Measurements from ENCODE around the gene C2orf15. TPM values are rescaled to one million over a fixed set of nuclear protein-coding genes. Genes with fewer than 3 reads are reported as not detected.

The C2orf15 gene
- total and polyA plus RNA-seq, 12 donors: 0.35 to 2.2 (median 1.1) TPM; not detected in 1

- no peaks in the 10 kb centered on the region for H3K36me3 ChIP-seq (replicated peaks in 1 of 2)
- no peak overlapping the region for H3K4me3 ChIP-seq
- no peaks in the 10 kb centered on the region for H3K9me3 ChIP-seq (replicated peaks in 1 of 3)
- TF ChIP-seq CTCF (IDR thresholded peaks at IDR 0.05): no peak
- TF ChIP-seq POLR2A (IDR thresholded peaks at IDR 0.05): no peak
- no peak for DNase-seq
- no peaks in the 10 kb centered on the region for H3K27me3 ChIP-seq
- intact Hi-C loops (cut with DNase I): loop anchor here in 1 of 2 donors (10.0 kb wide), 1 partner anchor 152 kb away; the partner anchor contains the start of genes EIF5B and TXNDC9
- no peak overlapping the region for H3K27ac ChIP-seq
- H3K4me1 ChIP-seq (replicated peaks in 1 of 2): peaks cover 22 to 43% of the 10 kb centered on the region in 2 donors
- WGBS, 4 donors: 94 to 98% (median 96%) methylated on average over 3 of the region's 3 CpGs
Measured at GRCh38 chr2:99183025-99183424, 41.5 kb downstream of the C2orf15 start.

- intact Hi-C loops (cut with DNase I): loop anchor here in 1 of 2 donors (10.0 kb wide), 1 partner anchor 150 kb away; the partner anchor contains the start of genes EIF5B and TXNDC9
- Histone ChIP-seq H3K36me3 (replicated peaks in 1 of 2) (peaks cover 0 to 13% of the 10 kb centered on the region in 2 donors), H3K4me1 (replicated peaks in 1 of 2) (peaks cover 15 to 31% of the 10 kb centered on the region in 2 donors), H3K9me3 (replicated peaks in 1 of 3) (no peaks in the 10 kb centered on the region), H3K27ac (no peak overlapping the region), H3K27me3 (no peaks in the 10 kb centered on the region), H3K4me3 (no peak overlapping the region)
- DNase-seq: no peak
- TF ChIP-seq POLR2A (IDR thresholded peaks at IDR 0.05) (no peak), CTCF (IDR thresholded peaks at IDR 0.05) (no peak)
- 62 to 93% (median 71%) methylated on average over 6 of the region's 6 CpGs for WGBS, 4 donors
Measured at GRCh38 chr2:99184811-99185210, 43.3 kb downstream of the C2orf15 start.

GRCh38 chr2:99187011-99187410 lies 45.5 kb downstream of the C2orf15 start:
- no peak overlapping the region for H3K27ac ChIP-seq
- H3K4me1 ChIP-seq (replicated peaks in 1 of 2): peaks cover 7 to 20% of the 10 kb centered on the region in 2 donors
- no peaks in the 10 kb centered on the region for H3K9me3 ChIP-seq (replicated peaks in 1 of 3)
- no peak for DNase-seq
- peaks cover 0 to 19% of the 10 kb centered on the region in 2 donors for H3K36me3 ChIP-seq (replicated peaks in 1 of 2)
- H3K4me3 ChIP-seq: no peak overlapping the region
- no peaks in the 10 kb centered on the region for H3K27me3 ChIP-seq
- TF ChIP-seq POLR2A (IDR thresholded peaks at IDR 0.05) (no peak), CTCF (IDR thresholded peaks at IDR 0.05) (no peak)
- intact Hi-C loops (cut with DNase I): loop anchor here in 1 of 2 donors (10.0 kb wide), 1 partner anchor 148 kb away; the partner anchor contains the start of genes EIF5B and TXNDC9

DNA sequence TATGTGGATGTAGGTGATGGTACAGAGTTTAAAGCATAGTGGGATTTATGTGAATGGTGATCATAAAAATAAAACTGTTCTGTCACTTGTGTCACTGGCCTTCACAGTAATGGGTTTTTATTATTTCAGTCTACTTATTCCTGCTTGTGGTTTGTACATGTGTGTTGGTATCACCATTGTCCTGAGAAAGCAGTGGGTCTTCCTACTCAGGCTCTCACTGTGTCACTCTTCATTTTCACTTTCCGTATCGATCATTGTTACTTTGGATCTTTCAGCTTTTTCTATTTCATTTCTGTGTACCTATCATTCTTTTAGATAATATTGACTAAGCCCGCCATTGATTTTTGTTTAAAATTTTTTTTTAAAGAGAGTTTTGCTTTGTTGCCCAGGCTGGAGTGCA lies 46.9 kb downstream of the C2orf15 start:
- no peak overlapping the region for H3K27ac ChIP-seq
- no peaks in the 10 kb centered on the region for H3K9me3 ChIP-seq (replicated peaks in 1 of 3)
- peaks cover 0 to 19% of the 10 kb centered on the region in 2 donors for H3K36me3 ChIP-seq (replicated peaks in 1 of 2)
- TF ChIP-seq POLR2A (IDR thresholded peaks at IDR 0.05): no peak
- TF ChIP-seq CTCF (IDR thresholded peaks at IDR 0.05): no peak
- 93 to 97% (median 95%) methylated on average over 3 of the region's 3 CpGs for WGBS, 4 donors
- no peaks in the 10 kb centered on the region for H3K27me3 ChIP-seq
- H3K4me1 ChIP-seq (replicated peaks in 1 of 2): peaks cover 0 to 8% of the 10 kb centered on the region in 2 donors
- no peak for DNase-seq
- intact Hi-C loops (cut with DNase I): loop anchor here in 1 of 2 donors (10.0 kb wide), 1 partner anchor 146 kb away; the partner anchor contains the start of genes EIF5B and TXNDC9
- no peak overlapping the region for H3K4me3 ChIP-seq
